Neural progenitor cell (in vitro differentiated cells): Measurements from ENCODE around the gene HKDC1.
A peak's percentile ranks its signal among the peaks of the same experiment; 100 is the strongest.

Source experiments
- EZH2 ChIP-seq: fragments of 200-600 bp; sonication (generic); IDR thresholded peaks from 2 replicates; pipeline ENCODE4 v1.6.1; 2017; ENCODE audit warnings: antibody characterized with exemption, mild to moderate bottlenecking, moderate library complexity
- TF ChIP-seq, protein P1 (sequence below): fragments of 200-600 bp; sonication (generic); IDR thresholded peaks from 2 replicates; pipeline ENCODE4 v1.5.1; 2017; ENCODE audit warnings: antibody characterized with exemption, mild to moderate bottlenecking

DNA sequence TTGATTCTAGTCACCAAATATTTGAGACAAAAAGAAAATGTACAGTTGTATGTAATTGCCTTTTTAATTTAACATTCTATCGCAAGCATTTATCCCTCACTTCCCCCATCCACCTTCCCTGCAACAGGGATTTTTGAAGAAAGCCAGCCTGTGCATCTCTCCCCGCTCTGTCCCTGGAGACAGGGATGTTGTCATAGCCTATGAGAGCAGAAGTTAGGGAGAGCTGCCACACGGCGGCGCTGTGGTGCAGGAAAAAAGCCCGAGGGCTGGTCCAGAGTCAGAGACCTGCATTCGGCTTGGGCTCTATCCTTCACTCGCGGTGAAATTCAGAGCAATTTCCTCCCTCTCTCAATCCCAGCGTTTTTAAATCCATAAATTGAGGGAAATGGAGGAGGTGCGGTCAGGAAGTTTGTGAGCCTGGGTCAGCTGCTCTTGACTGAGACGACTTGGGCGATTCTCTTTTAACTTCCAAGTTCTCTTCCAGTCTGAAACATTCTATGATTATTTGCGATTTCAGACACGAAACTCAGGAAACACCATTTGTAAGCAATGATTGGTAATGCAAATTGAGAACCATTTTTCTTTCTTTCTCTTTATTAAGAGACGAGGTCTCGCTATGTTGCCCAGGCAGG is 17.5 kb downstream of the HKDC1 start:
- TF ChIP-seq, protein P1, sequence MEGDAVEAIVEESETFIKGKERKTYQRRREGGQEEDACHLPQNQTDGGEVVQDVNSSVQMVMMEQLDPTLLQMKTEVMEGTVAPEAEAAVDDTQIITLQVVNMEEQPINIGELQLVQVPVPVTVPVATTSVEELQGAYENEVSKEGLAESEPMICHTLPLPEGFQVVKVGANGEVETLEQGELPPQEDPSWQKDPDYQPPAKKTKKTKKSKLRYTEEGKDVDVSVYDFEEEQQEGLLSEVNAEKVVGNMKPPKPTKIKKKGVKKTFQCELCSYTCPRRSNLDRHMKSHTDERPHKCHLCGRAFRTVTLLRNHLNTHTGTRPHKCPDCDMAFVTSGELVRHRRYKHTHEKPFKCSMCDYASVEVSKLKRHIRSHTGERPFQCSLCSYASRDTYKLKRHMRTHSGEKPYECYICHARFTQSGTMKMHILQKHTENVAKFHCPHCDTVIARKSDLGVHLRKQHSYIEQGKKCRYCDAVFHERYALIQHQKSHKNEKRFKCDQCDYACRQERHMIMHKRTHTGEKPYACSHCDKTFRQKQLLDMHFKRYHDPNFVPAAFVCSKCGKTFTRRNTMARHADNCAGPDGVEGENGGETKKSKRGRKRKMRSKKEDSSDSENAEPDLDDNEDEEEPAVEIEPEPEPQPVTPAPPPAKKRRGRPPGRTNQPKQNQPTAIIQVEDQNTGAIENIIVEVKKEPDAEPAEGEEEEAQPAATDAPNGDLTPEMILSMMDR, result peak; percentile 98
- TF ChIP-seq EZH2, result no peak
